GM13977 (cell line): ENCODE results near the gene EPAS1.

ENCODE experiments used
- DNase-seq: peaks from one replicate; pipeline ENCODE4 v3.0.0; 2012; ENCODE audit warnings: low spot score
- in situ Hi-C: fragments of 300-500 bp; cut with MboI; formaldehyde crosslinking; loops from one replicate; pipeline ENCODE4 v1.12.0; 2022; ENCODE audit warnings: low sequenced_read_pairs, low pct_unique_long_range_greater_than_20kb, mixed read lengths, inconsistent platforms; ENCODE audit not compliant: unreplicated experiment
- TF ChIP-seq, protein P1 (sequence below): IDR thresholded peaks from 2 replicates; pipeline ENCODE4 v1.5.1; 2012; ENCODE audit warnings: mild to moderate bottlenecking, control low read depth; ENCODE audit not compliant: insufficient read depth; ENCODE audit errors: extremely low read depth, missing control alignments

Gene EPAS1

DNA sequence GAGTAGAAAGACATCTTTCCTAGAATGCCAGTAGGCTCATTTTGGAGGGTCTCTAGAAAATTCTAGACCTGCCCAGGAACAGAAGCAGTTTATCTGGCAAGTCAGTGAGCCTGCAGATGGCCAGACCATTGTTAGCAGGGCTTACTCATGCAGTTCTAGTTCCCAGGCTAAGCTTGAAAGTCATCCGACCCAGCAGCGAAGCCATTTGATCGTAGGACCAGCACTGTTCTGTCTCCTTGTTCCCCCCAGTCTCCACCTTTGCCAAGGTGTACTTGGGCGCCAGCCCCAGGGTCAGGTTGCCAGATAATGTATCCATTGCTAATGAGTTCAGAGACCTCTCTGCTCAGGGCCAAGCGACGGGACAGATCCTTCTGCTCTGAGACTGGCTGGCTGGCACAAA, 70.1 kb downstream of the EPAS1 start:
- TF ChIP-seq, protein P1, sequence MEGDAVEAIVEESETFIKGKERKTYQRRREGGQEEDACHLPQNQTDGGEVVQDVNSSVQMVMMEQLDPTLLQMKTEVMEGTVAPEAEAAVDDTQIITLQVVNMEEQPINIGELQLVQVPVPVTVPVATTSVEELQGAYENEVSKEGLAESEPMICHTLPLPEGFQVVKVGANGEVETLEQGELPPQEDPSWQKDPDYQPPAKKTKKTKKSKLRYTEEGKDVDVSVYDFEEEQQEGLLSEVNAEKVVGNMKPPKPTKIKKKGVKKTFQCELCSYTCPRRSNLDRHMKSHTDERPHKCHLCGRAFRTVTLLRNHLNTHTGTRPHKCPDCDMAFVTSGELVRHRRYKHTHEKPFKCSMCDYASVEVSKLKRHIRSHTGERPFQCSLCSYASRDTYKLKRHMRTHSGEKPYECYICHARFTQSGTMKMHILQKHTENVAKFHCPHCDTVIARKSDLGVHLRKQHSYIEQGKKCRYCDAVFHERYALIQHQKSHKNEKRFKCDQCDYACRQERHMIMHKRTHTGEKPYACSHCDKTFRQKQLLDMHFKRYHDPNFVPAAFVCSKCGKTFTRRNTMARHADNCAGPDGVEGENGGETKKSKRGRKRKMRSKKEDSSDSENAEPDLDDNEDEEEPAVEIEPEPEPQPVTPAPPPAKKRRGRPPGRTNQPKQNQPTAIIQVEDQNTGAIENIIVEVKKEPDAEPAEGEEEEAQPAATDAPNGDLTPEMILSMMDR = no peak
- in situ Hi-C loops = loop anchor here (25.0 kb wide), 1 partner anchor 330 kb away; no protein-coding TSS in a partner anchor
- no peak for DNase-seq

DNA sequence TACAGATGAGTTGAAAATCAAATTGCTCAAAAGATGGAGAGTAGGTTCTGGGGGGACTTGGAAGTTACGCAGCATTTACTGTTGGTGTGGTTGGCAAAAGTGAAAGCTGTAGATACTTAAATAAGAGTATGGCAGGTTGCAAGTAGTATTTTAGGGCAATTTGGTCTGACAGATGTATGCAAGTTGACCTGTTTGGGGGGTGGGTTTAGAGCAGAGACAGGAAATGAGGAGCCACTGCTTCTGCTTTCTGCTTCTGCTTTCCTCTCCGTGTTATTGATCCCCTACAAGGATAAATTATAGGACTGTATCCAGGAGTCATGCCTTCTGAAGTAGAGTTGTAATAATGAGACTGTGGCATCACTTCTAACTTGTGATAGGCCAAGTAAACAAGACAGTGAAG, 71.2 kb downstream of the EPAS1 start:
- TF ChIP-seq, protein P1 = no peak
- no peak for DNase-seq
- in situ Hi-C loops = loop anchor here (25.0 kb wide), 1 partner anchor 331 kb away; no protein-coding TSS in a partner anchor

DNA sequence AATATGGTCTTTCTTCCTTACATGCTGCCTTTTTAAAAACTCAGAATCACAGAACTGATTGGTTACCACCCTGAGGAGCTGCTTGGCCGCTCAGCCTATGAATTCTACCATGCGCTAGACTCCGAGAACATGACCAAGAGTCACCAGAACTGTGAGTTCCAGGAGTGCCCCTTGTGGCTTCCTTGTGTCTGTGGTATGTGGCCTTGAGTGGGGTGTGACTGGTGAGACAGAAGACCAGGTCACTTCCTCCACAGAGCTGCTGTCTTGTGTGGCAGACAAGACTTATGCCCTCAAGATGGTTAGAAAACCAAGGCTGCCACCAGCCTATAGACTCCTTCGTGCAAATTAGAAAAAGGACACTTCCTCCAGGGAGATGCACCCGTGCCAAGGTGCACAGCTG, 72.6 kb downstream of the EPAS1 start:
- no peak for DNase-seq
- in situ Hi-C loops = loop anchor here (25.0 kb wide), 1 partner anchor 332 kb away; no protein-coding TSS in a partner anchor
- TF ChIP-seq, protein P1 = no peak

DNA sequence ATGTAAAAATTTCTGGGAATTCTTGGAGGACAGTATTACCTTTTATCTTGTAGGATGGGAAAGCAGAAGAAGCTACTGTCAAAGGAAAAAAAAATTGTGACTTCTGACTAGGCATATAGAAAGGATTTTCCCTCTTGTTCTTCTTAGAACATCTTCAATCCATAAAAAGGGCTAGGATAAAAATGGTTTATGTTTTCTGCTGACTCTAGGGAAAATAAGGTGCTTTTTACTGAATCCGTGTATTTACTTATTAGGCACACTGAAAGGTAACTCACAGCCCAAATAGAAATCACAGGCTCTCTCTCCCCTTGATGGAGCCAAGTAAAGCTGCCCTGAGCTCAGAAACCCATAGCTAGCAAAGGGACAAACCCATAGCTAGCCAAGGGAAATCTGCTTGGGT, 74.6 kb downstream of the EPAS1 start:
- in situ Hi-C loops = loop anchor here (25.0 kb wide), 1 partner anchor 335 kb away; no protein-coding TSS in a partner anchor
- TF ChIP-seq, protein P1 = no peak
- no peak for DNase-seq

- TF ChIP-seq, protein P1 = no peak
- no peak for DNase-seq
- in situ Hi-C loops = loop anchor here (25.0 kb wide), 1 partner anchor 335 kb away; no protein-coding TSS in a partner anchor
Measured at GRCh38 chr2:46372475-46372874, 75.3 kb downstream of the EPAS1 start.

GRCh38 chr2:46373238-46373637, 76.0 kb downstream of the EPAS1 start:
- TF ChIP-seq, protein P1 = no peak
- in situ Hi-C loops = loop anchor here (25.0 kb wide), 1 partner anchor 336 kb away; no protein-coding TSS in a partner anchor
- no peak for DNase-seq
